Tibial nerve (tissue), 4 donors: ENCODE results near the gene SUV39H1. TPM values are rescaled to one million over a fixed set of nuclear protein-coding genes. Genes with fewer than 3 reads are reported as not detected.
"Not testable (repeated sequence)": the region's sequence is repeated elsewhere in the genome, so short reads cannot be mapped to it uniquely, and the experiment has no call there.

Experiments used
- DNase-seq, 2 donors: peaks; one replicate each; pipeline ENCODE4 v3.0.0-alpha.2; 2019; ENCODE audit warnings: low spot score in 2 of 2
- H3K27ac ChIP-seq, 4 donors: fragments of 200-600 bp; sonication (generic) in 3 of 4; one replicate each; pipeline ENCODE4 v1.5.1; 2017 to 2019; ENCODE audit warnings: mild to moderate bottlenecking in 1 of 4
- H3K27me3 ChIP-seq, 2 donors: fragments of 200-600 bp; sonication (generic) in 1 of 2; one replicate each; pipeline versions ENCODE4 v1.5.1 to v1.6.0; 2017 to 2019
- H3K36me3 ChIP-seq, 3 donors: fragments of 200-600 bp; sonication (generic); one replicate each; pipeline ENCODE4 v1.5.1; 2018 to 2019
- H3K4me1 ChIP-seq, 4 donors: fragments of 200-600 bp; sonication (generic) in 3 of 4; one replicate each; pipeline ENCODE4 v1.5.1; 2017 to 2019
- H3K4me3 ChIP-seq, 4 donors: fragments of 200-600 bp; sonication (generic) in 3 of 4; one replicate each; pipeline ENCODE4 v1.5.1; 2017 to 2019; ENCODE audit warnings: mild to moderate bottlenecking in 1 of 4, moderate library complexity in 1 of 4
- H3K9me3 ChIP-seq, 4 donors: fragments of 200-600 bp; sonication (generic) in 3 of 4; one replicate each; pipeline ENCODE4 v1.5.1; 2017 to 2019
- CTCF ChIP-seq, 5 experiments: fragments of 200-600 bp in 3 of 5; fragments of 450-650 bp in 2 of 5; sonication (generic) in 3 of 5; IDR thresholded peaks; one replicate each; pipeline ENCODE4 v1.5.1; 2016 to 2019; ENCODE audit warnings: antibody characterized with exemption in 5 of 5, mild to moderate bottlenecking in 3 of 5, moderate library complexity in 2 of 5
- EP300 ChIP-seq, 2 donors: sonication (generic); formaldehyde crosslinking; IDR thresholded peaks; one replicate each; pipeline ENCODE4 v1.6.1; 2017; ENCODE audit warnings: antibody characterized with exemption in 2 of 2, mild to moderate bottlenecking in 1 of 2
- POLR2A ChIP-seq, 2 donors: fragments of 450-650 bp; IDR thresholded peaks; one replicate each; pipeline ENCODE4 v1.6.1; 2017; ENCODE audit warnings: antibody characterized with exemption in 2 of 2, mild to moderate bottlenecking in 2 of 2, moderate library complexity in 2 of 2
- WGBS, 2 donors: methylation state at CpG; one replicate each; pipeline ENCODE4 v1.1.5; 2018; 5-methylcytosine and 5-hydroxymethylcytosine counted together
- total RNA-seq, 4 donors: library from RNA; depleted of rRNA; stranded (reverse); fragments of >200 nt; gene quantifications; one replicate each; pipeline ENCODE4 v1.1.0, GENCODE V29; 2016

The SUV39H1 gene
- total RNA-seq, 4 donors from 2014 or later: 4.2 to 10.0 (median 5.2) TPM

- WGBS, 2 donors: 66 to 70% methylated on average over 10 to 13 of the region's 13 CpGs
- no peak for TF ChIP-seq POLR2A (IDR thresholded peaks at IDR 0.05)
- no peak for TF ChIP-seq EP300 (IDR thresholded peaks at IDR 0.05)
- TF ChIP-seq CTCF (IDR thresholded peaks at IDR 0.05): no peak
- Histone ChIP-seq H3K27ac (peak within 1 kb of the TSS in 3 of 4 donors; percentile 10 to 68 (median 58)), H3K27me3 (peaks cover 0 to 5% of the 10 kb centered on the region in 2 donors), H3K36me3 (no peaks in the 10 kb centered on the region), H3K4me1 (no peaks in the 10 kb centered on the region), H3K9me3 (no peaks in the 10 kb centered on the region), H3K4me3 (peak within 1 kb of the TSS in 2 of 4 donors; percentile 26 to 34)
- no peak for DNase-seq
Measured at GRCh38 chrX:48683411-48683982, 13.0 kb upstream of the SUV39H1 start, which contains the start of gene WAS. Gene WAS, plus strand, starts transcription at chrX:48683799. Its CDS starts 55 bp downstream, at chrX:48683854.

GRCh38 chrX:48684134-48684533 lies 12.4 kb upstream of the SUV39H1 start:
- Histone ChIP-seq H3K4me3 (peak overlapping the region in 2 of 4 donors; percentile 26 to 34), H3K4me1 (no peaks in the 10 kb centered on the region), H3K27me3 (peaks cover 0 to 5% of the 10 kb centered on the region in 2 donors), H3K27ac (peak overlapping the region in 1 of 4 donors; percentile 26), H3K9me3 (no peaks in the 10 kb centered on the region), H3K36me3 (no peaks in the 10 kb centered on the region)
- no peak for TF ChIP-seq POLR2A (IDR thresholded peaks at IDR 0.05)
- no peak for TF ChIP-seq EP300 (IDR thresholded peaks at IDR 0.05)
- no peak for TF ChIP-seq CTCF (IDR thresholded peaks at IDR 0.05)
- DNase-seq: no peak
- 67 to 81% methylated on average over 3 to 7 of the region's 7 CpGs for WGBS, 2 donors

- no peak for TF ChIP-seq CTCF (IDR thresholded peaks at IDR 0.05)
- H3K36me3 ChIP-seq: no peaks in the 10 kb centered on the region
- no peaks in the 10 kb centered on the region for H3K9me3 ChIP-seq
- H3K4me1 ChIP-seq: no peaks in the 10 kb centered on the region
- peaks cover 0 to 5% of the 10 kb centered on the region in 2 donors for H3K27me3 ChIP-seq
- DNase-seq: no peak
- no peak overlapping the region for H3K27ac ChIP-seq
- no peak overlapping the region for H3K4me3 ChIP-seq
- WGBS, 2 donors: 75% methylated on average over 9 to 12 of the region's 12 CpGs
Measured at GRCh38 chrX:48685416-48685815, 11.1 kb upstream of the SUV39H1 start.

- TF ChIP-seq EP300 (IDR thresholded peaks at IDR 0.05): no peak
- no peak for TF ChIP-seq CTCF (IDR thresholded peaks at IDR 0.05)
- TF ChIP-seq POLR2A (IDR thresholded peaks at IDR 0.05): no peak
- no peak overlapping the region for H3K4me3 ChIP-seq
- no peaks in the 10 kb centered on the region for H3K4me1 ChIP-seq
- peaks cover 0 to 9% of the 10 kb centered on the region in 2 donors for H3K27me3 ChIP-seq
- no peak overlapping the region for H3K27ac ChIP-seq
- no peaks in the 10 kb centered on the region for H3K36me3 ChIP-seq
- no peak for DNase-seq
- no peaks in the 10 kb centered on the region for H3K9me3 ChIP-seq
- 6 to 60% methylated on average over 5 to 18 of the region's 19 CpGs for WGBS, 2 donors
Measured at GRCh38 chrX:48688531-48689150, 7.9 kb upstream of the SUV39H1 start.

- Histone ChIP-seq H3K27me3 (peaks cover 0 to 9% of the 10 kb centered on the region in 2 donors), H3K36me3 (no peaks in the 10 kb centered on the region), H3K4me1 (no peaks in the 10 kb centered on the region), H3K27ac (no peak overlapping the region), H3K9me3 (no peaks in the 10 kb centered on the region), H3K4me3 (no peak overlapping the region)
- TF ChIP-seq POLR2A (IDR thresholded peaks at IDR 0.05): no peak
- no peak for TF ChIP-seq EP300 (IDR thresholded peaks at IDR 0.05)
- TF ChIP-seq CTCF (IDR thresholded peaks at IDR 0.05): no peak
- 60 to 63% methylated on average over 7 to 11 of the region's 11 CpGs for WGBS, 2 donors
- no peak for DNase-seq
Measured at GRCh38 chrX:48689208-48689920, 7.2 kb upstream of the SUV39H1 start.

- 82% methylated on average over 5 of the region's 5 CpGs for WGBS, 2 donors
- H3K27me3 ChIP-seq, H3K4me3 ChIP-seq, H3K27ac ChIP-seq, H3K9me3 ChIP-seq, DNase-seq, H3K4me1 ChIP-seq, H3K36me3 ChIP-seq: not testable (repeated sequence)
Measured at GRCh38 chrX:48691746-48692145, 4.8 kb upstream of the SUV39H1 start.
